Measurements from ENCODE around the gene CDX2. TPM values are rescaled to one million over a fixed set of nuclear protein-coding genes. Genes with fewer than 3 reads are reported as not detected.

CDX2 gene
- total RNA-seq, 3 donors from 2014 or later = 0.33 TPM; not detected in 2

GRCh38 chr13:27927444-27928352 is 41.4 kb downstream of the CDX2 start:
- Histone ChIP-seq H3K27ac (no peak overlapping the region), H3K27me3 (peaks cover 0 to 86% of the 10 kb centered on the region in 2 donors), H3K36me3 (no peaks in the 10 kb centered on the region), H3K4me3 (no peak overlapping the region), H3K9me3 (no peaks in the 10 kb centered on the region), H3K4me1 (no peaks in the 10 kb centered on the region)
- intact Hi-C loops (cut with DNase I; ENCODE audit: low total_unique reads) = no loop called here
- DNase-seq (ENCODE audit: low spot score in 2 of 2) = no peak
- no peak for TF ChIP-seq POLR2A (IDR thresholded peaks at IDR 0.05)
- no peak for TF ChIP-seq CTCF (IDR thresholded peaks at IDR 0.05)
- no peak for TF ChIP-seq POLR2AphosphoS5 (IDR thresholded peaks at IDR 0.05)

- DNase-seq (ENCODE audit: low spot score in 2 of 2) = no peak
Measured at GRCh38 chr13:27926644-27927434, 42.3 kb downstream of the CDX2 start.

GRCh38 chr13:27925220-27925991 is 43.7 kb downstream of the CDX2 start:
- Histone ChIP-seq H3K27ac (no peak overlapping the region), H3K4me1 (no peaks in the 10 kb centered on the region), H3K27me3 (peaks cover under 1 to 100% of the 10 kb centered on the region in 2 donors), H3K4me3 (no peak overlapping the region), H3K9me3 (no peaks in the 10 kb centered on the region), H3K36me3 (no peaks in the 10 kb centered on the region)
- TF ChIP-seq POLR2AphosphoS5 (IDR thresholded peaks at IDR 0.05) = no peak
- no peak for TF ChIP-seq POLR2A (IDR thresholded peaks at IDR 0.05)
- no peak for TF ChIP-seq CTCF (IDR thresholded peaks at IDR 0.05)
- intact Hi-C loops (cut with DNase I; ENCODE audit: low total_unique reads) = no loop called here
- no peak for DNase-seq (ENCODE audit: low spot score in 2 of 2)

More at GRCh38 chr13:27926644-27927434, 42.3 kb downstream of the CDX2 start:
- H3K27ac ChIP-seq = no peak overlapping the region
- no peak overlapping the region for H3K4me3 ChIP-seq
- H3K27me3 ChIP-seq = peaks cover 0 to 94% of the 10 kb centered on the region in 2 donors
- H3K36me3 ChIP-seq = no peaks in the 10 kb centered on the region
- TF ChIP-seq POLR2AphosphoS5 (IDR thresholded peaks at IDR 0.05) (no peak), POLR2A (IDR thresholded peaks at IDR 0.05) (no peak), CTCF (IDR thresholded peaks at IDR 0.05) (no peak)
- no peaks in the 10 kb centered on the region for H3K9me3 ChIP-seq
- no peaks in the 10 kb centered on the region for H3K4me1 ChIP-seq
- intact Hi-C loops (cut with DNase I; ENCODE audit: low total_unique reads) = no loop called here

GRCh38 chr13:27924529-27925141 is 44.5 kb downstream of the CDX2 start:
- no peaks in the 10 kb centered on the region for H3K4me1 ChIP-seq
- DNase-seq (ENCODE audit: low spot score in 2 of 2) = no peak
- H3K36me3 ChIP-seq = no peaks in the 10 kb centered on the region
- no peak overlapping the region for H3K27ac ChIP-seq
- H3K4me3 ChIP-seq = no peak overlapping the region
- no peak for TF ChIP-seq POLR2AphosphoS5 (IDR thresholded peaks at IDR 0.05)
- TF ChIP-seq POLR2A (IDR thresholded peaks at IDR 0.05) = no peak
- no peak for TF ChIP-seq CTCF (IDR thresholded peaks at IDR 0.05)
- peaks cover 6 to 100% of the 10 kb centered on the region in 2 donors for H3K27me3 ChIP-seq
- intact Hi-C loops (cut with DNase I; ENCODE audit: low total_unique reads) = loop anchor here (5.0 kb wide), 1 partner anchor 802 kb away; no protein-coding TSS in a partner anchor
- H3K9me3 ChIP-seq = no peaks in the 10 kb centered on the region
